Measurements from ENCODE around the gene FAM171A1.
"Not testable (repeated sequence)": the region's sequence is repeated elsewhere in the genome, so short reads cannot be mapped to it uniquely, and the experiment has no call there.

The FAM171A1 gene

GRCh38 chr10:15370856-15371701, at the start of gene FAM171A1:
TSS of gene FAM171A1 (minus strand) at chr10:15371289. CDS start at chr10:15371052, 237 bp downstream.
- DNase-seq = no peak

GRCh38 chr10:15420858-15421257, 49.8 kb upstream of the FAM171A1 start:
- DNase-seq = no peak

DNA sequence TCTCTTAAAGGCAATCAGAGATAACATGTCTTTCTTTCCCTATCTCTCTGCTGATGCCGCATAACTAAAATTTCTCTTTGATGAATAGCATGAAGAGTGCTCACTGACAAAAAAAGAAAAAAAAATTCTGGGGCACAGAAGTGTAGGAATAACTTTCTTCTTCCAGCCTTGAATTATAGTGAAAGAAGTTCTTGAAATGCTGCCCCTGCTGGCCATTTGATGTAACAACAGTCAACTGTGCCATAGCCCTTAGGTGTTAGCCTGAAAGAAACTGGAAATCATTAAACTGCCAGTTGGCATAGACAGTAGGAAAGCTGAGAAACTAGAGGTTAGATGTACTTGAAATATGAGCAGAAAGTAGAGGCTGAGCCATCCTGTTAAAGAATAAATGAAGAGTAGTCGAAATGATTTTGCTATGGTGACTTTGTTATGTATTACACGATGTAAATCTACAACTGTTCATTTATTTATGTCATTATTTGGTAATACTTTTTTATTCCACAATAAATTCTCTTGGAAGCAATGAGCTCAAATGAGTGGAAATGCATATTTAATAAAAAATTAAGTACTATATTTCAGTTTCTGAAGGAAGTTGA, 48.3 kb upstream of the FAM171A1 start:
- DNase-seq = no peak

DNA sequence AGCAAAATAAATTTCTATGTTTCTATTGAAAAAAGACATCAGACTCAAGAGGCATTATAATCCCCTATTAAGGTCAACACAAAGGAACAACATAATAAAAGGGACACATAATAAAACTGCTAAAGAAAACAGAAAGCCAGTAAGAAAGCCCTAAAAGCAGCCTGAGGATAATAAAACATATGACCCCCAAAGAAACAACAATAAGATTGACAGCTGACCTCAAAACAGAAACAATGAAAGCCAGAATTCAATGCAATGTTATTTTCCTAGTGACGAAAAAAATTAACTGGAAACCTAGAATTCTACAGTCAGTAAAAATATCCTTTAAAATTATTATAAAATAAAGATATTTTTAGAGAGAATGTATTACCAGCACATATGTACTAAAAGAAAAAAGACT, 44.9 kb upstream of the FAM171A1 start:
- DNase-seq = no peak

GRCh38 chr10:15411010-15411409, 39.9 kb upstream of the FAM171A1 start:
- DNase-seq = no peak

- DNase-seq = not testable (repeated sequence)
Observed at GRCh38 chr10:15409350-15409749, 38.3 kb upstream of the FAM171A1 start.

DNA sequence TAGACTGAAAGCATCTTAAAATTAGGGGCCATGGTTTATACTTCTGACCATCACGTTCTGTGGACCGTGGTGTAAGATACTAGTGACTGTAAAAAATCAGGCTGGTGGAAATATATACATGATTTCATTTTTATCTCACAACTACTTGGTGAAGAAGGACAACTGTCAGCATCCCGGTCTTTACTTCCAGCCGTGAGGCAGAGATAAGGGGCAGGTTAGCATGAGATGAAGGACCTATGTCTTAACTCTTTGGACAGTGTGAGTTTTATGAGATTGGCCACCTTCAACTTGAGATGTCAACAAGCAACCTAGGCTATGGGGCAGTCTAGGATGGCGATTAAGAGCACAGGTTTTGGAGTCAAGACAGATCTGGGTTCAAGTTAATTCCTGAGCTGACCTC, 37.5 kb upstream of the FAM171A1 start:
- DNase-seq = no peak

- DNase-seq = no peak
Observed at GRCh38 chr10:15405319-15405718, 34.2 kb upstream of the FAM171A1 start.

DNA sequence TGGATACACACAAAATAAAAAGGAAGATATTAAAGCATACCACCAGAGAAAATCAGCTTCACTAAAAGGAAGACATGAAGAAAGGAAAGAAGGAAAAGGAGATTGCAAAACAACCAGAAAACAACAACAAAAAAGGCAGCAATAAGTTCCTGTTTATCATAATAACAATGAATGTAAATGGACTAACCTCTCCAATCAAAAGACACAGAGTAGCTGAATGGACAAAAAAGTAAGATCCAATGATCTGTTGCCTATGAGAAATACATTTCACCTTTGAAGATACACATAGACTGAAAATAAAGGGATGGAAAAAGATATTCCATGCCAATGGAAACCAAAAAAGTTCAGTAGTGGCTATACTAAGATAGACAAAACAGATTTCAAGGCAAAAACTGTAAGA, 30.3 kb upstream of the FAM171A1 start:
- DNase-seq = no peak

GRCh38 chr10:15400461-15400860, 29.4 kb upstream of the FAM171A1 start:
- not testable (repeated sequence) for DNase-seq

GRCh38 chr10:15399060-15399661, 28.1 kb upstream of the FAM171A1 start:
- no peak for DNase-seq

- DNase-seq = no peak
Observed at GRCh38 chr10:15395935-15396334, 24.8 kb upstream of the FAM171A1 start.

DNA sequence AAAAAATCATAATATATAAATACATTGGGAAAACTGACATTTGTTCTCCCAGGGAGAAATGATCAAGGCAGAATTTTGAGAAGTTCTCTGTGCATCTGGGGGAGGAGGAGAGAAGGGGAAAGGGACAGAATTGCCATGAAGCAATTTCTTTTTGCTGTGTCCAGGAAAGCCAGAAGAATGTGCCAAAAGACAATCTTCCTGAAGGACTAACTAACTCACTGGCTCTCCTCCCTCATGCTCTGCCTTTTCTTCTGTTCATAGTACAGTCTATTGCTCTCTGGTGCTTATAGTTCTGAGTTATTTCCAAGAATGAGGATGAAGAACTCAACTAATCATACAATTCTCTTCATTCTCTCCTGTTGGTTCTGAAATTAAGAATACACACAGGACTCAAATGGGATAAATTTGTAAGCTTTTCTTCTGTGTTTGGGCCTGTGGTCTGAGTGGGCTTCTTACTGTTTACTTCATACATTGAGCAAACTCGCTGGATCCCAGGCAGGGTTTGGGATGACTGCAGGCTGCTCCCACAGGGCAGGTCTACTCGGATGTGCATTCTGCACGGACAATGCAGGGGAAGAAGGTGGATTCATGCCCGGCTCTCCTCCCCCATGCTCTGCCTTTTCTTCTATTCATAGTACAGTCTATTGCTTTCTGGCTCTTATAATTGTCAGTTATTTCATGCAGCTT, 22.2 kb upstream of the FAM171A1 start:
- DNase-seq = no peak

DNA sequence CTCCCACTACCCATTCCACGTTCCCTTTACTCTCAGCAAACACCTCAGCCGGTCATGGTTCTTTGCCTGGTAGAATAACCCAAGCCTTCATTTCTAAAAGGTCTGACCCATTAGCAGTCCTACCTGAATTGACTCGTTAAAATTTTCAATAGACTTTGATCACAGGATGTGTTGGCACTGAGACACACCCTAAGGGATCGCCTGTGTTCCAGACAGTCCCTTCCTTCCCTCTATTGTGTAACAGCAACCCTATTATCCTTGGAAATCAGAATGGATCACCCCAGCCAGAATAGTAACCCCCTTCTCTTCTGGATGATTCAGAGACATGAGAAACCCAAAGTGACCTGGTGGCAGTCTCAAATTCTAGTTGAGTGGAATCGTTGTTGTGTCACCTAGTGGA, 20.4 kb upstream of the FAM171A1 start:
- DNase-seq = no peak

GRCh38 chr10:15388172-15388571, 17.1 kb upstream of the FAM171A1 start:
- DNase-seq = not testable (repeated sequence)

- DNase-seq = no peak
Observed at GRCh38 chr10:15387021-15387420, 15.9 kb upstream of the FAM171A1 start.

- DNase-seq = no peak
Observed at GRCh38 chr10:15385552-15386455, 14.7 kb upstream of the FAM171A1 start.

DNA sequence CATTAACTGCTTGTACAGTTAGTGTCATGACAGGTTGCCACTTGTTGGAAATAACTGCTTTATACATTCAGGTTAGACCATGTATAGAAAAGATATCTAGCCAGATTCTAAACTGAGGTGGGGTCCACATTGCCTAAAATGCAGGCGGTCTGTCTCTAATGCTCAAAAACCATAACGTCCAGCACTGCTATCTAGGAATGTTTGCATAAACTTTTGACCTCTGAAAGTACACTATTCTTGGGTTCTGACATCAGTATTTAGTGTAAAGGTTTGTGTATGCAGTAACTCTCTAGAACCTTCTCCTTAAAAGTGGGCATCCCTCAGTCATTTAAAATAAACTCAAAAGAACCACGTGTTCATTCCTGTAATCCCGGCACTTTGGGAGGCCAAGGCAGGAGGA, 10.3 kb upstream of the FAM171A1 start:
- no peak for DNase-seq

GRCh38 chr10:15379078-15379477, 8.0 kb upstream of the FAM171A1 start:
- DNase-seq = no peak

- no peak for DNase-seq
Observed at GRCh38 chr10:15378569-15378968, 7.5 kb upstream of the FAM171A1 start.

DNA sequence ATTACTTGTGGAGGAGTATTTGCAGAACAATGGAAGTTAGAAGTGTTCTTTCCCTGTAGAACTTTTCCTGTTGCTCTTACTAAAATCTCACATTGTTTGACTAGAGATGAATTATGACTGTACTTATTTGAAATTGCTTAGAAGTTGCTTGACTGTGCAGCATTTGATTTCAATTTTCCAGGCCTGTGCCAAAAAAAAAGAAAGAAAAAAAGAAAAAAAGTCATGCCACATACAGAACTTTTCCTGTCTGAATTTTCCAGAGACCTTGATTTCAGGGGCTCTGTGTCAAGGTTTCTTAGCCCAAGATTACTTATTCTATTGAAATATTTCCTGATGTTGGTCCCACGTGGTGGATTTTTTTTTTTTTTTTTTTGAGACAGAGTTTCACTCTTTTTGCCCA, 3.5 kb upstream of the FAM171A1 start:
- no peak for DNase-seq

GRCh38 chr10:15374156-15374555, 3.1 kb upstream of the FAM171A1 start:
- DNase-seq = no peak

Data from DMS79 (cell line).